HepG2 (cell line): ENCODE data around the gene GH2. TPM values are rescaled to one million over a fixed set of nuclear protein-coding genes. Genes with fewer than 3 reads are reported as not detected.

ENCODE experiments used
- AKAP8 ChIP-seq: sonication (generic); formaldehyde crosslinking; IDR thresholded peaks from 2 replicates; pipeline ENCODE4 v1.5.1; 2020; ENCODE audit warnings: mild to moderate bottlenecking, missing genetic modification reagents
- IKZF1 ChIP-seq: fragments of 450-650 bp; IDR thresholded peaks from 2 replicates; pipeline ENCODE4 v1.7.1; 2016
- KLF15 ChIP-seq: sonication (generic); formaldehyde crosslinking; IDR thresholded peaks from 2 replicates; pipeline ENCODE4 v1.8.1; 2023; ENCODE audit warnings: borderline replicate concordance, mild to moderate bottlenecking, inconsistent platforms, missing genetic modification reagents, mixed read lengths
- KMT2B ChIP-seq: IDR thresholded peaks from 2 replicates; pipeline ENCODE4 v1.6.1; 2016; ENCODE audit warnings: missing genetic modification reagents, missing compliant biosample characterization
- MYC ChIP-seq: sonication (generic); formaldehyde crosslinking; IDR thresholded peaks from 2 replicates; pipeline ENCODE4 v1.9.0; 2021; ENCODE audit warnings: missing genetic modification reagents, borderline replicate concordance
- PHF5A ChIP-seq: IDR thresholded peaks from one replicate; pipeline ENCODE4 v1.6.1; 2018; ENCODE audit warnings: low read depth, missing genetic modification reagents; ENCODE audit not compliant: unreplicated experiment
- REPIN1 ChIP-seq: sonication (generic); formaldehyde crosslinking; IDR thresholded peaks from 2 replicates; pipeline ENCODE4 v1.8.0; 2022; ENCODE audit warnings: missing genetic modification reagents, low read depth, mild to moderate bottlenecking, borderline replicate concordance
- SALL1 ChIP-seq: sonication (generic); formaldehyde crosslinking; IDR thresholded peaks from 2 replicates; pipeline ENCODE4 v1.8.0; 2022; ENCODE audit warnings: mild to moderate bottlenecking, missing genetic modification reagents
- SNAPC2 ChIP-seq: sonication (generic); formaldehyde crosslinking; IDR thresholded peaks from 2 replicates; pipeline ENCODE4 v1.8.1; 2022; ENCODE audit warnings: mild to moderate bottlenecking, missing genetic modification reagents
- ZFY ChIP-seq: sonication (generic); formaldehyde crosslinking; IDR thresholded peaks from 2 replicates; pipeline ENCODE4 v1.4.0; 2020; ENCODE audit warnings: missing genetic modification reagents
- ZNF180 ChIP-seq: sonication (generic); formaldehyde crosslinking; IDR thresholded peaks from 2 replicates; pipeline ENCODE4 v1.4.0; 2020; ENCODE audit warnings: low read depth, missing genetic modification reagents, borderline replicate concordance
- ZNF430 ChIP-seq: sonication (generic); formaldehyde crosslinking; IDR thresholded peaks from 2 replicates; pipeline ENCODE4 v1.9.0; 2021; ENCODE audit warnings: mild to moderate bottlenecking, missing genetic modification reagents
- ZNF484 ChIP-seq: sonication (generic); formaldehyde crosslinking; IDR thresholded peaks from 2 replicates; pipeline ENCODE4 v1.5.1; 2020; ENCODE audit warnings: mild to moderate bottlenecking, low read depth, missing genetic modification reagents, borderline replicate concordance
- ZNF496 ChIP-seq: sonication (generic); formaldehyde crosslinking; IDR thresholded peaks from 2 replicates; pipeline ENCODE4 v1.8.1; 2023; ENCODE audit warnings: mild to moderate bottlenecking, moderate library complexity, missing genetic modification reagents; ENCODE audit not compliant: insufficient replicate concordance
- ZNF780A ChIP-seq: sonication (generic); formaldehyde crosslinking; IDR thresholded peaks from 2 replicates; pipeline ENCODE4 v1.8.0; 2022; ENCODE audit warnings: mild to moderate bottlenecking, missing genetic modification reagents, moderate library complexity
- ZNF792 ChIP-seq: IDR thresholded peaks from 2 replicates; pipeline ENCODE4 v1.6.1; 2016
- polyA plus RNA-seq, 8 experiments: library from polyadenylated mRNA; depleted of rRNA in 3 of 8; stranded (reverse) in 7 of 8; unstranded in 1 of 8; fragments of >200 nt; fragmentation: Illumina TruSeq in 4 of 8; extraction: Trizol in 4 of 8; gene quantifications; 2 replicates each; pipeline versions ENCODE4 v1.2.1 to v1.2.3, GENCODE V29; 2011 to 2016; ENCODE audit warnings: low read depth in 4 of 8, missing spikeins in 1 of 8, mixed read lengths in 1 of 8; ENCODE audit not compliant: insufficient read depth in 1 of 8
- total RNA-seq, 5 experiments: library from RNA; depleted of rRNA; stranded (reverse); fragments of >200 nt; fragmentation: Illumina TruSeq; extraction: Trizol; gene quantifications; 2 replicates each; pipeline ENCODE4 v1.2.3, GENCODE V29; 2016; ENCODE audit warnings: low read depth in 1 of 5
- TF ChIP-seq, protein P1 (sequence below): sonication (generic); formaldehyde crosslinking; IDR thresholded peaks from 2 replicates; pipeline ENCODE4 v1.5.1; 2020; ENCODE audit warnings: missing genetic modification reagents, mild to moderate bottlenecking, borderline replicate concordance
- TF ChIP-seq, protein P2 (sequence below): sonication (generic); formaldehyde crosslinking; IDR thresholded peaks from 2 replicates; pipeline ENCODE4 v1.5.0; 2020; ENCODE audit warnings: missing genetic modification reagents
- TF ChIP-seq, protein P3 (sequence below): sonication (generic); formaldehyde crosslinking; IDR thresholded peaks from 2 replicates; pipeline ENCODE4 v1.4.0; 2020; ENCODE audit warnings: missing genetic modification reagents
- TF ChIP-seq, protein P4 (sequence below): IDR thresholded peaks from 2 replicates; pipeline ENCODE4 v1.6.1; 2016; ENCODE audit warnings: missing compliant biosample characterization, missing genetic modification reagents, borderline replicate concordance
- TF ChIP-seq, protein P5 (sequence below): sonication (generic); IDR thresholded peaks from 2 replicates; pipeline ENCODE4 v1.6.1; 2016; ENCODE audit warnings: low read depth, borderline replicate concordance

Gene GH2
- total and polyA plus RNA-seq, 2 of the 13 experiments (the other 11 are each of a cell fraction or from before 2014, with no cell fraction given) = not detected

DNA sequence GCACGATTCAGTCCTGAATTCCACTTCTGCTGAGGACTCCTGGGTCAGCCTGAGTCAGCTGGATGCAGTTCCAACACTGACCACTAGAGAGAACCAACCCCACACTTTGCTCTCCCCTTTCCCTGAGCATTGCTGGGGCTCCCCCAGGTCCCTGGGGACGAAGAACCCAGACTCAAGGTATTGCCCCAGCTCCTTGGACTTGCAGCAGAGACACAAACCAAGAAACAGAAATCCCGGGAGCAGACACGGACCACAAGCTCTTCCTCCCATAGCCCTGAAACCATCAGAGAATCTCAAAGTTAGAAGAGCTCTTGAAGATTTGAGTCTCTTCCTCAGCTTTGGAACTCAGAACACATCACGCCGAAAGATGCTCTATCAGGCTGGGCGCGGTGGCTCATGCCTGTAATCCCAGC lies 37.6 kb upstream of the GH2 start (continued):
- TF ChIP-seq, protein P1, sequence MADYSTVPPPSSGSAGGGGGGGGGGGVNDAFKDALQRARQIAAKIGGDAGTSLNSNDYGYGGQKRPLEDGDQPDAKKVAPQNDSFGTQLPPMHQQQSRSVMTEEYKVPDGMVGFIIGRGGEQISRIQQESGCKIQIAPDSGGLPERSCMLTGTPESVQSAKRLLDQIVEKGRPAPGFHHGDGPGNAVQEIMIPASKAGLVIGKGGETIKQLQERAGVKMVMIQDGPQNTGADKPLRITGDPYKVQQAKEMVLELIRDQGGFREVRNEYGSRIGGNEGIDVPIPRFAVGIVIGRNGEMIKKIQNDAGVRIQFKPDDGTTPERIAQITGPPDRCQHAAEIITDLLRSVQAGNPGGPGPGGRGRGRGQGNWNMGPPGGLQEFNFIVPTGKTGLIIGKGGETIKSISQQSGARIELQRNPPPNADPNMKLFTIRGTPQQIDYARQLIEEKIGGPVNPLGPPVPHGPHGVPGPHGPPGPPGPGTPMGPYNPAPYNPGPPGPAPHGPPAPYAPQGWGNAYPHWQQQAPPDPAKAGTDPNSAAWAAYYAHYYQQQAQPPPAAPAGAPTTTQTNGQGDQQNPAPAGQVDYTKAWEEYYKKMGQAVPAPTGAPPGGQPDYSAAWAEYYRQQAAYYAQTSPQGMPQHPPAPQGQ (CRISPR knock-in tag) = no peak
- TF ChIP-seq, protein P2, sequence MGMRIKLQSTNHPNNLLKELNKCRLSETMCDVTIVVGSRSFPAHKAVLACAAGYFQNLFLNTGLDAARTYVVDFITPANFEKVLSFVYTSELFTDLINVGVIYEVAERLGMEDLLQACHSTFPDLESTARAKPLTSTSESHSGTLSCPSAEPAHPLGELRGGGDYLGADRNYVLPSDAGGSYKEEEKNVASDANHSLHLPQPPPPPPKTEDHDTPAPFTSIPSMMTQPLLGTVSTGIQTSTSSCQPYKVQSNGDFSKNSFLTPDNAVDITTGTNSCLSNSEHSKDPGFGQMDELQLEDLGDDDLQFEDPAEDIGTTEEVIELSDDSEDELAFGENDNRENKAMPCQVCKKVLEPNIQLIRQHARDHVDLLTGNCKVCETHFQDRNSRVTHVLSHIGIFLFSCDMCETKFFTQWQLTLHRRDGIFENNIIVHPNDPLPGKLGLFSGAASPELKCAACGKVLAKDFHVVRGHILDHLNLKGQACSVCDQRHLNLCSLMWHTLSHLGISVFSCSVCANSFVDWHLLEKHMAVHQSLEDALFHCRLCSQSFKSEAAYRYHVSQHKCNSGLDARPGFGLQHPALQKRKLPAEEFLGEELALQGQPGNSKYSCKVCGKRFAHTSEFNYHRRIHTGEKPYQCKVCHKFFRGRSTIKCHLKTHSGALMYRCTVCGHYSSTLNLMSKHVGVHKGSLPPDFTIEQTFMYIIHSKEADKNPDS (CRISPR knock-in tag) = no peak
- TF ChIP-seq ZNF430 = no peak
- TF ChIP-seq, protein P3, sequence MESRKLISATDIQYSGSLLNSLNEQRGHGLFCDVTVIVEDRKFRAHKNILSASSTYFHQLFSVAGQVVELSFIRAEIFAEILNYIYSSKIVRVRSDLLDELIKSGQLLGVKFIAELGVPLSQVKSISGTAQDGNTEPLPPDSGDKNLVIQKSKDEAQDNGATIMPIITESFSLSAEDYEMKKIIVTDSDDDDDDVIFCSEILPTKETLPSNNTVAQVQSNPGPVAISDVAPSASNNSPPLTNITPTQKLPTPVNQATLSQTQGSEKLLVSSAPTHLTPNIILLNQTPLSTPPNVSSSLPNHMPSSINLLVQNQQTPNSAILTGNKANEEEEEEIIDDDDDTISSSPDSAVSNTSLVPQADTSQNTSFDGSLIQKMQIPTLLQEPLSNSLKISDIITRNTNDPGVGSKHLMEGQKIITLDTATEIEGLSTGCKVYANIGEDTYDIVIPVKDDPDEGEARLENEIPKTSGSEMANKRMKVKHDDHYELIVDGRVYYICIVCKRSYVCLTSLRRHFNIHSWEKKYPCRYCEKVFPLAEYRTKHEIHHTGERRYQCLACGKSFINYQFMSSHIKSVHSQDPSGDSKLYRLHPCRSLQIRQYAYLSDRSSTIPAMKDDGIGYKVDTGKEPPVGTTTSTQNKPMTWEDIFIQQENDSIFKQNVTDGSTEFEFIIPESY = no peak
- TF ChIP-seq SALL1 (CRISPR knock-in tag) = peak; percentile 43; the same call in 1 of the 2 replicates
- TF ChIP-seq, protein P4, sequence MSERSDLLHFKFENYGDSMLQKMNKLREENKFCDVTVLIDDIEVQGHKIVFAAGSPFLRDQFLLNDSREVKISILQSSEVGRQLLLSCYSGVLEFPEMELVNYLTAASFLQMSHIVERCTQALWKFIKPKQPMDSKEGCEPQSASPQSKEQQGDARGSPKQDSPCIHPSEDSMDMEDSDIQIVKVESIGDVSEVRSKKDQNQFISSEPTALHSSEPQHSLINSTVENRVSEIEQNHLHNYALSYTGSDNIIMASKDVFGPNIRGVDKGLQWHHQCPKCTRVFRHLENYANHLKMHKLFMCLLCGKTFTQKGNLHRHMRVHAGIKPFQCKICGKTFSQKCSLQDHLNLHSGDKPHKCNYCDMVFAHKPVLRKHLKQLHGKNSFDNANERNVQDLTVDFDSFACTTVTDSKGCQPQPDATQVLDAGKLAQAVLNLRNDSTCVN (CRISPR knock-in tag) = no peak
- TF ChIP-seq ZNF792 (CRISPR knock-in tag) = no peak
- no peak for TF ChIP-seq ZNF180 (CRISPR knock-in tag)
- no peak for TF ChIP-seq PHF5A (CRISPR knock-in tag)
- no peak for TF ChIP-seq ZNF484 (CRISPR knock-in tag)
- no peak for TF ChIP-seq ZNF496 (CRISPR knock-in tag)
- TF ChIP-seq REPIN1 (CRISPR knock-in tag) = no peak
- no peak for TF ChIP-seq ZFY (CRISPR knock-in tag)
- no peak for TF ChIP-seq KMT2B (CRISPR knock-in tag)
- TF ChIP-seq, protein P5, sequence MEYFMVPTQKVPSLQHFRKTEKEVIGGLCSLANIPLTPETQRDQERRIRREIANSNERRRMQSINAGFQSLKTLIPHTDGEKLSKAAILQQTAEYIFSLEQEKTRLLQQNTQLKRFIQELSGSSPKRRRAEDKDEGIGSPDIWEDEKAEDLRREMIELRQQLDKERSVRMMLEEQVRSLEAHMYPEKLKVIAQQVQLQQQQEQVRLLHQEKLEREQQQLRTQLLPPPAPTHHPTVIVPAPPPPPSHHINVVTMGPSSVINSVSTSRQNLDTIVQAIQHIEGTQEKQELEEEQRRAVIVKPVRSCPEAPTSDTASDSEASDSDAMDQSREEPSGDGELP = peak; percentile 35; the same call in 1 of the 2 replicates
- TF ChIP-seq ZNF780A = no peak
- no peak for TF ChIP-seq AKAP8
- no peak for TF ChIP-seq KLF15 (CRISPR knock-in tag)
- TF ChIP-seq IKZF1 = no peak
- TF ChIP-seq MYC = no peak
- no peak for TF ChIP-seq SNAPC2 (CRISPR knock-in tag)
